K562 (cell line): ENCODE data around the gene RHBDD1. TPM values are rescaled to one million over a fixed set of nuclear protein-coding genes. Genes with fewer than 3 reads are reported as not detected.

Experiments
- ATF7 ChIP-seq: fragments of 450-650 bp; IDR thresholded peaks from 2 replicates; pipeline ENCODE4 v1.7.1; 2014; ENCODE audit warnings: mild to moderate bottlenecking, moderate library complexity
- CUX1 ChIP-seq: fragments of 200-800 bp; sonication (Bioruptor generic); IDR thresholded peaks from 2 replicates; pipeline ENCODE4 v1.6.1; 2016; ENCODE audit warnings: missing genetic modification characterization, missing compliant biosample characterization
- EHMT2 ChIP-seq: fragments of 450-650 bp; IDR thresholded peaks from 2 replicates; pipeline ENCODE4 v1.6.1; 2018; ENCODE audit warnings: antibody characterized with exemption
- MAFG ChIP-seq: fragments of 450-650 bp; conservative IDR thresholded peaks from 2 replicates; pipeline ENCODE4 v1.6.1; 2016; ENCODE audit warnings: missing genetic modification characterization, missing compliant biosample characterization
- MYC ChIP-seq, 2 experiments: fragments of 250-450 bp in 1 of 2; sonication (Bioruptor Pico) in 1 of 2; IDR thresholded peaks; 2 replicates each; pipeline versions ENCODE4 v1.5.1 to v1.6.1; 2012 to 2021; ENCODE audit warnings: low read depth in 2 of 2, borderline replicate concordance in 1 of 2, improper control_type of control experiment in 1 of 2, low read length in 1 of 2, mild to moderate bottlenecking in 1 of 2, moderate library complexity in 1 of 2
- MYNN ChIP-seq, 2 experiments: sonication (generic); formaldehyde crosslinking in 1 of 2; IDR thresholded peaks; 2 replicates each; pipeline versions ENCODE4 v1.5.0 to v1.6.1; 2016 to 2020; ENCODE audit warnings: antibody characterized with exemption in 1 of 2, missing genetic modification reagents in 1 of 2
- ZBTB43 ChIP-seq: sonication (generic); formaldehyde crosslinking; IDR thresholded peaks from 2 replicates; pipeline ENCODE4 v1.8.0; 2023; ENCODE audit warnings: mild to moderate bottlenecking, missing genetic modification reagents
- ZNF274 ChIP-seq: IDR thresholded peaks from 2 replicates; pipeline ENCODE4 v1.6.1; 2011; ENCODE audit warnings: low read depth, mild to moderate bottlenecking, low read length, moderate library complexity, borderline replicate concordance
- ZNF324 ChIP-seq: fragments of 250-450 bp; sonication (Bioruptor Pico); IDR thresholded peaks from 2 replicates; pipeline ENCODE4 v1.4.0; 2020; ENCODE audit warnings: mild to moderate bottlenecking
- ZNF512 ChIP-seq: IDR thresholded peaks from 2 replicates; pipeline ENCODE4 v1.6.1; 2016; ENCODE audit warnings: missing genetic modification characterization, missing compliant biosample characterization
- ZNF583 ChIP-seq: fragments of 250-450 bp; sonication (Bioruptor Pico); IDR thresholded peaks from 2 replicates; pipeline ENCODE4 v1.4.0; 2020
- polyA plus RNA-seq, 8 experiments: library from polyadenylated mRNA; depleted of rRNA in 4 of 8; stranded (reverse) in 5 of 8; unstranded in 3 of 8; fragments of >200 nt; fragmentation: Nextera tagmentation in 2 of 8; fragmentation: Illumina TruSeq in 1 of 8; extraction: Ambion mirVana in 2 of 8; extraction: Trizol in 1 of 8; gene quantifications; 2 replicates each; pipeline versions ENCODE4 v1.2.1 to v1.2.3, GENCODE V29; 2011 to 2014; ENCODE audit warnings: inconsistent platforms in 1 of 8, missing spikeins in 1 of 8
- total RNA-seq, 7 experiments: library from RNA; depleted of rRNA in 6 of 7; stranded (reverse); fragments of >200 nt in 6 of 7; fragmentation: Illumina TruSeq in 2 of 7; extraction: Trizol in 2 of 7; gene quantifications; 2 replicates each; pipeline versions ENCODE4 v1.2.1 to v1.2.3, GENCODE V29; 2011 to 2021; ENCODE audit warnings: low replicate concordance in 1 of 7

The RHBDD1 gene
- total and polyA plus RNA-seq, 9 of the 15 experiments (the other 6 are each of a cell fraction or from before 2014, with no cell fraction given): 4.8 to 34.8 (median 15.6) TPM

- TF ChIP-seq CUX1 (CRISPR knock-in tag): no peak
- TF ChIP-seq MAFG: no peak
- TF ChIP-seq ZNF512 (tag): no peak
- no peak for TF ChIP-seq ZNF274
- no peak for TF ChIP-seq MYNN (IDR thresholded peaks at IDR 0.05)
- no peak for TF ChIP-seq MYNN (CRISPR knock-in tag; IDR thresholded peaks at IDR 0.05)
- no peak for TF ChIP-seq MYC (IDR thresholded peaks at IDR 0.05; ENCODE audit: low read depth, low read length)
- no peak for TF ChIP-seq MYC (CRISPR knock-in tag; IDR thresholded peaks at IDR 0.05; ENCODE audit: borderline replicate concordance, low read depth)
- TF ChIP-seq ZNF324 (CRISPR knock-in tag): no peak
- TF ChIP-seq ATF7: no peak
- TF ChIP-seq EHMT2: no peak
- TF ChIP-seq ZBTB43 (CRISPR knock-in tag): no peak
- no peak for TF ChIP-seq ZNF583 (CRISPR knock-in tag)
Measured at GRCh38 chr2:226884166-226884565, 48.3 kb downstream of the RHBDD1 start (continued).
